ENCODE results near the gene STIMATE.

STIMATE gene

GRCh38 chr3:52920841-52921240, 23.5 kb upstream of the STIMATE start:
- Histone ChIP-seq H3K9ac (ENCODE audit: low read length in 5 of 5) (no peak overlapping the region), H3K36me3 (ENCODE audit: control insufficient read depth in 5 of 5, insufficient read depth in 5 of 5, low read length in 5 of 5) (peaks cover 17 to 41% (median 25%) of the 10 kb centered on the region in 5 donors), H3K4me1 (ENCODE audit: control insufficient read depth in 5 of 5, insufficient read depth in 5 of 5, low read length in 5 of 5) (no peaks in the 10 kb centered on the region), H3K4me3 (ENCODE audit: low read depth in 1 of 5, low read length in 5 of 5) (no peak overlapping the region), H3K27ac (ENCODE audit: low read depth, low read length) (no peak overlapping the region), H3K27me3 (ENCODE audit: control insufficient read depth in 5 of 5, insufficient read depth in 4 of 5, low read length in 5 of 5) (no peaks in the 10 kb centered on the region), H3K9me3 (ENCODE audit: control insufficient read depth in 5 of 5, low read length in 5 of 5) (no peaks in the 10 kb centered on the region)

- no peaks in the 10 kb centered on the region for H3K4me1 ChIP-seq (ENCODE audit: control insufficient read depth in 5 of 5, insufficient read depth in 5 of 5, low read length in 5 of 5)
- no peaks in the 10 kb centered on the region for H3K9me3 ChIP-seq (ENCODE audit: control insufficient read depth in 5 of 5, low read length in 5 of 5)
- H3K36me3 ChIP-seq (ENCODE audit: control insufficient read depth in 5 of 5, insufficient read depth in 5 of 5, low read length in 5 of 5): peaks cover 27 to 67% (median 41%) of the 10 kb centered on the region in 5 donors
- no peaks in the 10 kb centered on the region for H3K27me3 ChIP-seq (ENCODE audit: control insufficient read depth in 5 of 5, insufficient read depth in 4 of 5, low read length in 5 of 5)
- no peak overlapping the region for H3K9ac ChIP-seq (ENCODE audit: low read length in 5 of 5)
- H3K27ac ChIP-seq (ENCODE audit: low read depth, low read length): no peak overlapping the region
- H3K4me3 ChIP-seq (ENCODE audit: low read depth in 1 of 5, low read length in 5 of 5): no peak overlapping the region
Observed at GRCh38 chr3:52917044-52917443, 19.7 kb upstream of the STIMATE start.

GRCh38 chr3:52915294-52915693, 17.9 kb upstream of the STIMATE start:
- Histone ChIP-seq H3K27ac (ENCODE audit: low read depth, low read length) (no peak overlapping the region), H3K36me3 (ENCODE audit: control insufficient read depth in 5 of 5, insufficient read depth in 5 of 5, low read length in 5 of 5) (peaks cover 22 to 67% (median 36%) of the 10 kb centered on the region in 5 donors), H3K27me3 (ENCODE audit: control insufficient read depth in 5 of 5, insufficient read depth in 4 of 5, low read length in 5 of 5) (no peaks in the 10 kb centered on the region), H3K9ac (ENCODE audit: low read length in 5 of 5) (no peak overlapping the region), H3K4me3 (ENCODE audit: low read depth in 1 of 5, low read length in 5 of 5) (no peak overlapping the region), H3K9me3 (ENCODE audit: control insufficient read depth in 5 of 5, low read length in 5 of 5) (no peaks in the 10 kb centered on the region), H3K4me1 (ENCODE audit: control insufficient read depth in 5 of 5, insufficient read depth in 5 of 5, low read length in 5 of 5) (no peaks in the 10 kb centered on the region)

- H3K27ac ChIP-seq (ENCODE audit: low read depth, low read length): no peak overlapping the region
- no peaks in the 10 kb centered on the region for H3K4me1 ChIP-seq (ENCODE audit: control insufficient read depth in 5 of 5, insufficient read depth in 5 of 5, low read length in 5 of 5)
- no peak overlapping the region for H3K9ac ChIP-seq (ENCODE audit: low read length in 5 of 5)
- H3K27me3 ChIP-seq (ENCODE audit: control insufficient read depth in 5 of 5, insufficient read depth in 4 of 5, low read length in 5 of 5): no peaks in the 10 kb centered on the region
- H3K36me3 ChIP-seq (ENCODE audit: control insufficient read depth in 5 of 5, insufficient read depth in 5 of 5, low read length in 5 of 5): peaks cover 22 to 56% (median 24%) of the 10 kb centered on the region in 5 donors
- no peaks in the 10 kb centered on the region for H3K9me3 ChIP-seq (ENCODE audit: control insufficient read depth in 5 of 5, low read length in 5 of 5)
- H3K4me3 ChIP-seq (ENCODE audit: low read depth in 1 of 5, low read length in 5 of 5): no peak overlapping the region
Observed at GRCh38 chr3:52912885-52913731, 15.8 kb upstream of the STIMATE start.

- Histone ChIP-seq H3K27me3 (ENCODE audit: control insufficient read depth in 5 of 5, insufficient read depth in 4 of 5, low read length in 5 of 5) (no peaks in the 10 kb centered on the region), H3K4me1 (ENCODE audit: control insufficient read depth in 5 of 5, insufficient read depth in 5 of 5, low read length in 5 of 5) (no peaks in the 10 kb centered on the region)
Observed at GRCh38 chr3:52910823-52911222, 13.5 kb upstream of the STIMATE start.

GRCh38 chr3:52907497-52907896, 10.1 kb upstream of the STIMATE start:
- Histone ChIP-seq H3K27me3 (ENCODE audit: control insufficient read depth in 5 of 5, insufficient read depth in 4 of 5, low read length in 5 of 5) (no peaks in the 10 kb centered on the region), H3K4me3 (ENCODE audit: low read depth in 1 of 5, low read length in 5 of 5) (no peak overlapping the region), H3K36me3 (ENCODE audit: control insufficient read depth in 5 of 5, insufficient read depth in 5 of 5, low read length in 5 of 5) (peaks cover 14 to 48% (median 33%) of the 10 kb centered on the region in 5 donors), H3K4me1 (ENCODE audit: control insufficient read depth in 5 of 5, insufficient read depth in 5 of 5, low read length in 5 of 5) (no peaks in the 10 kb centered on the region), H3K27ac (ENCODE audit: low read depth, low read length) (no peak overlapping the region), H3K9me3 (ENCODE audit: control insufficient read depth in 5 of 5, low read length in 5 of 5) (no peaks in the 10 kb centered on the region), H3K9ac (ENCODE audit: low read length in 5 of 5) (no peak overlapping the region)

More at GRCh38 chr3:52910823-52911222, 13.5 kb upstream of the STIMATE start:
- Histone ChIP-seq H3K9ac (ENCODE audit: low read length in 5 of 5) (no peak overlapping the region), H3K36me3 (ENCODE audit: control insufficient read depth in 5 of 5, insufficient read depth in 5 of 5, low read length in 5 of 5) (peaks cover 19 to 55% (median 34%) of the 10 kb centered on the region in 5 donors), H3K27ac (ENCODE audit: low read depth, low read length) (no peak overlapping the region), H3K4me3 (ENCODE audit: low read depth in 1 of 5, low read length in 5 of 5) (no peak overlapping the region), H3K9me3 (ENCODE audit: control insufficient read depth in 5 of 5, low read length in 5 of 5) (no peaks in the 10 kb centered on the region)

- no peak overlapping the region for H3K4me3 ChIP-seq (ENCODE audit: low read depth in 1 of 5, low read length in 5 of 5)
- H3K4me1 ChIP-seq (ENCODE audit: control insufficient read depth in 5 of 5, insufficient read depth in 5 of 5, low read length in 5 of 5): no peaks in the 10 kb centered on the region
- no peak overlapping the region for H3K9ac ChIP-seq (ENCODE audit: low read length in 5 of 5)
- peaks cover 8 to 40% (median 24%) of the 10 kb centered on the region in 5 donors for H3K36me3 ChIP-seq (ENCODE audit: control insufficient read depth in 5 of 5, insufficient read depth in 5 of 5, low read length in 5 of 5)
- H3K27ac ChIP-seq (ENCODE audit: low read depth, low read length): no peak overlapping the region
- H3K9me3 ChIP-seq (ENCODE audit: control insufficient read depth in 5 of 5, low read length in 5 of 5): no peaks in the 10 kb centered on the region
- H3K27me3 ChIP-seq (ENCODE audit: control insufficient read depth in 5 of 5, insufficient read depth in 4 of 5, low read length in 5 of 5): no peaks in the 10 kb centered on the region
Observed at GRCh38 chr3:52904552-52904951, 7.2 kb upstream of the STIMATE start.

GRCh38 chr3:52904000-52904399, 6.7 kb upstream of the STIMATE start:
- peaks cover 8 to 37% (median 24%) of the 10 kb centered on the region in 5 donors for H3K36me3 ChIP-seq (ENCODE audit: control insufficient read depth in 5 of 5, insufficient read depth in 5 of 5, low read length in 5 of 5)
- H3K4me1 ChIP-seq (ENCODE audit: control insufficient read depth in 5 of 5, insufficient read depth in 5 of 5, low read length in 5 of 5): no peaks in the 10 kb centered on the region
- H3K27ac ChIP-seq (ENCODE audit: low read depth, low read length): no peak overlapping the region
- H3K9ac ChIP-seq (ENCODE audit: low read length in 5 of 5): no peak overlapping the region
- no peaks in the 10 kb centered on the region for H3K9me3 ChIP-seq (ENCODE audit: control insufficient read depth in 5 of 5, low read length in 5 of 5)
- no peak overlapping the region for H3K4me3 ChIP-seq (ENCODE audit: low read depth in 1 of 5, low read length in 5 of 5)
- no peaks in the 10 kb centered on the region for H3K27me3 ChIP-seq (ENCODE audit: control insufficient read depth in 5 of 5, insufficient read depth in 4 of 5, low read length in 5 of 5)

GRCh38 chr3:52896613-52897012, 735 bp downstream of the STIMATE start:
- Histone ChIP-seq H3K9ac (ENCODE audit: low read length in 5 of 5) (peak overlapping the region; percentile 61 to 93 (median 88)), H3K27ac (ENCODE audit: low read depth, low read length) (peak overlapping the region; percentile 18)

GRCh38 chr3:52896151-52896550, 1.2 kb downstream of the STIMATE start:
- Histone ChIP-seq H3K4me3 (ENCODE audit: low read depth in 1 of 5, low read length in 5 of 5) (peak overlapping the region in 3 of 5 donors; percentile 77 to 85 (median 83)), H3K9ac (ENCODE audit: low read length in 5 of 5) (peak overlapping the region in 3 of 5 donors; percentile 61 to 93 (median 92)), H3K4me1 (ENCODE audit: control insufficient read depth in 5 of 5, insufficient read depth in 5 of 5, low read length in 5 of 5) (peaks cover 2 to 58% (median 51%) of the 10 kb centered on the region in 5 donors), H3K36me3 (ENCODE audit: control insufficient read depth in 5 of 5, insufficient read depth in 5 of 5, low read length in 5 of 5) (no peaks in the 10 kb centered on the region), H3K27me3 (ENCODE audit: control insufficient read depth in 5 of 5, insufficient read depth in 4 of 5, low read length in 5 of 5) (no peaks in the 10 kb centered on the region), H3K9me3 (ENCODE audit: control insufficient read depth in 5 of 5, low read length in 5 of 5) (no peaks in the 10 kb centered on the region), H3K27ac (ENCODE audit: low read depth, low read length) (no peak overlapping the region)

More at GRCh38 chr3:52896613-52897012, 735 bp downstream of the STIMATE start:
- H3K4me1 ChIP-seq (ENCODE audit: control insufficient read depth in 5 of 5, insufficient read depth in 5 of 5, low read length in 5 of 5): peaks cover 2 to 54% (median 46%) of the 10 kb centered on the region in 5 donors
- no peaks in the 10 kb centered on the region for H3K36me3 ChIP-seq (ENCODE audit: control insufficient read depth in 5 of 5, insufficient read depth in 5 of 5, low read length in 5 of 5)
- H3K4me3 ChIP-seq (ENCODE audit: low read depth in 1 of 5, low read length in 5 of 5): peak overlapping the region; percentile 77 to 95 (median 85)
- no peaks in the 10 kb centered on the region for H3K9me3 ChIP-seq (ENCODE audit: control insufficient read depth in 5 of 5, low read length in 5 of 5)
- H3K27me3 ChIP-seq (ENCODE audit: control insufficient read depth in 5 of 5, insufficient read depth in 4 of 5, low read length in 5 of 5): no peaks in the 10 kb centered on the region

Data from subcutaneous abdominal adipose tissue (tissue), 5 donors.